ENCODE results near the gene RXRA. TPM values are rescaled to one million over a fixed set of nuclear protein-coding genes. Genes with fewer than 3 reads are reported as not detected.

The RXRA gene
- total RNA-seq, 1 experiment from 2014 or later = 40.5 TPM

DNA sequence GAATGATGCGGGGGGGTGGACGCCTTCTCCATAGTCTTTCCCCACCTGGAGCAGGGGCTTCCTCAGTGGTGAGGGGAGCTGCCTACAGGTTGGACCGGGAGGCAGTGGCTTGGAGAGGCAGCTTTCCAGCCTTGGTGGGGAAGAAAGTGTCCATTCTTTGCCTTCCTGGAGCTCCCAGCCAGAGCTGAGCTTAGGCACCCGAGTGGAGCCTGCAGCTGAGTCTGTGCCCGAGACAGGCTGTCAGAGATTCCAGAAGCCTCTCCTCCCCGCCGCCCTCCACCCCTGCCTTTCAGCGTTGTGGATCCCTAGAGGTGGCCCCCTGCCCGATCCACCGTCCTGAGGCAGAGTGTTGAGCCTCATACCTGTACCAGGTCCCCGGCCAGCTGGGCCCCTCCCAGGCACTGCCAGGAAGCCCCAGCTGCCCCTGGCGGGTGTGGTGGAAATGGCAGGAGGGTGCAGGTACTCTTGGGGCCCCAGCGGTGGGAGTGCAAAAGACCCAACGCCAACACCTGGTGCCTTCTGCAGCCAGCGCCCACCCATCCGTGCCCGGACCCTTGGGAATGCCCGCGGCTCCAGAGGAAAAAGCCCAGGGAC lies 112.0 kb downstream of the RXRA start:
- no peak overlapping the region for H3K4me3 ChIP-seq
- no peak for DNase-seq
- no peaks in the 10 kb centered on the region for H3K27me3 ChIP-seq
- H3K36me3 ChIP-seq = peaks cover 29% of the 10 kb centered on the region
- H3K9me3 ChIP-seq = no peaks in the 10 kb centered on the region

DNA sequence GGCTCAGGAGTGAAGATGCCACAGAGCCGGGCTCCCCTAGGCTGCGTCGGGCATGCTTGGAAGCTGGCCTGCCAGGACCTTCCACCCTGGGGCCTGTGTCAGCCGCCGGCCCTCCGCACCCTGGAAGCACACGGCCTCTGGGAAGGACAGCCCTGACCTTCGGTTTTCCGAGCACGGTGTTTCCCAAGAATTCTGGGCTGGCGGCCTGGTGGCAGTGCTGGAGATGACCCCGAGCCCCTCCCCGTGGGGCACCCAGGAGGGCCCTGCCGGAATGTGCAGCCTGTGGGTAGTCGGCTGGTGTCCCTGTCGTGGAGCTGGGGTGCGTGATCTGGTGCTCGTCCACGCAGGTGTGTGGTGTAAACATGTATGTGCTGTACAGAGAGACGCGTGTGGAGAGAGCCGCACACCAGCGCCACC lies 113.1 kb downstream of the RXRA start:
- H3K9me3 ChIP-seq = no peaks in the 10 kb centered on the region
- H3K27me3 ChIP-seq = no peaks in the 10 kb centered on the region
- H3K4me3 ChIP-seq = no peak overlapping the region
- no peak for DNase-seq
- H3K36me3 ChIP-seq = peaks cover 20% of the 10 kb centered on the region

DNA sequence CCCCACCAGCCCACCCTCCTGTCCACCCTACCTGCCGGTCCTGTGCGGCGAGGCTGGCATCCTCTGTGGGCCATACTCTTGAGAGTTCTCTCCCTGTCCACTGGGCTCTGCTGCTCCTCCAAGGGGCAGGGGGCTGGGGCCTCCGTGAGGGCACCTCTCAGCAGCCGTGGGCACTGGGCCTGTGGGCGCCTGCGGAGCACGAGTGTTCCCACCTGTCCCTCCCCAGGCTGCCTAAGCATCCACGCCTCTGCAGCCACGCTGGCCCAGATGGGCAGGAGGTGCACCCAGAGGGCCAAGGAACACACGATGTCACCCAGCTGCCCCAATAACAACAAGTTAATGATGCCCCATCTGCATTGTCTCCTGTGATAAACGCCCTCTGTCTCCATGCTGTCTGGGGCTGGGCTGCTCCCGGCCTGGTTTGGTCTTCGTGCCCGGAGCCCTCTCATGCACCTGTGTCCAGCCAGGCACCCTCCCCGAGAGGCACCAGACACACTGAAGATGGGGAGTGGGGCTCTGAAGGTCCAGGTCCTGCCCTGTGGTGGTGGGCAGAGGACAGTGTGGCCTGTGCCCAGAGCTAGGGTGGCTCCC lies 114.5 kb downstream of the RXRA start:
- H3K4me3 ChIP-seq = no peak overlapping the region
- no peaks in the 10 kb centered on the region for H3K27me3 ChIP-seq
- no peaks in the 10 kb centered on the region for H3K9me3 ChIP-seq
- DNase-seq = no peak
- peaks cover 16% of the 10 kb centered on the region for H3K36me3 ChIP-seq

DNA sequence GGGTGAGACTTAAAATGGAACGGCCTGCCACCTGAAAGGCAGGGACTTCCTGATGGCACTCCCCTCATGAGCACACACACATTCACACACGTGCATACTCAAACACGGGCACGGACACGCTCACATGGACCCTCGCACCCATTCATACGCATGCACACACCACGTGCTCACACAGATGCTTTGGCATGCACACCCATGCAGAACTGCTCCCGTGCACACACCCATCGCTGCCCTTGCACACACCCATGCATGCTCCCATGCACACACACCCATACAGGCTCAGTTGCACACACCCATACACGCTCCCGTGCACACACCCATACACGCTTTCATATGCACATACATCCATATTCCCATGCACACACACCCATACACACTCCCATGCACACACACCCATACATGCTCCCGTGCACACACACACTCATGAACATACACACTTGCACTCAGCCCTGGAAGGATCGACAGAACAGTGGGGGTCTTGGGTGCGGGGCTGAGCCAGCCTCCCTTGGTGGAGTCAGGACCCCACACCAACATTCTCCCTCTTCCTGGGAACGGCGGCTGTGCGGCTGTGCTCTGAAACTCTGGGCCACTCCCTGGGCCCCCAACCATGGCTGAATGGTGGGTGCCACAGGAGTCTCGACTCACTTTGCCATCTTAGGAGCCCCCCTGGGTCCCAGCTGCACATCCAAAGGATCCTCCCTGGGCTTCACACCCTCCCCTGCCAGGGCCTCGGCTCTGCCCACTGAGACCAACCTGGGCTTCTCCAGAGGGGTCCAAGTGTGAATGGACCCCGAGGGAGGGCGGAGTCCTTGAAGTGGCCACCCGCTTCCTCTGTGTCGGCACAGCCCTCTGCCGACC lies 115.2 kb downstream of the RXRA start:
- no peak overlapping the region for H3K4me3 ChIP-seq
- peaks cover 9% of the 10 kb centered on the region for H3K36me3 ChIP-seq
- no peaks in the 10 kb centered on the region for H3K9me3 ChIP-seq
- no peaks in the 10 kb centered on the region for H3K27me3 ChIP-seq
- DNase-seq = no peak

DNA sequence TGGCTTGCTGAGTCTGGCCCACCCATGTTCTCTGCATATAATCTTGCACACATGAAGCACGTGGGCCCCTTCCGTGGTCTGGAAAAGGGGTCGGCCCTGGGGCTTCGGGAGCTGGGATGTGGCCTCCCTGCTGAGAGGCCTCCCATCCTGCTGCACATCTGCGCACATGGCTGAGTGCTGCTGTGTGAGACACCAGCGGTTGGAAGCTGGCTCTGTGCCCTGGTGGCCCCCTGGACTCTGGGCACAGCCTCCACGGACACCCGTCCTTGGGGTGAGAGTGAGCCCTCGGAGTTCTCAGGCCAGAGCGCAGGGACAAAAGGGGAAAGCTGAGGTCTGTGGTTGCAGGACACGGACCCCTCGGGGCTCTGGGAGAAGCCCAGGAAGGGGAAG lies 115.8 kb downstream of the RXRA start:
- no peaks in the 10 kb centered on the region for H3K27me3 ChIP-seq
- no peak overlapping the region for H3K4me3 ChIP-seq
- peaks cover 3% of the 10 kb centered on the region for H3K36me3 ChIP-seq
- no peaks in the 10 kb centered on the region for H3K9me3 ChIP-seq
- no peak for DNase-seq

DNA sequence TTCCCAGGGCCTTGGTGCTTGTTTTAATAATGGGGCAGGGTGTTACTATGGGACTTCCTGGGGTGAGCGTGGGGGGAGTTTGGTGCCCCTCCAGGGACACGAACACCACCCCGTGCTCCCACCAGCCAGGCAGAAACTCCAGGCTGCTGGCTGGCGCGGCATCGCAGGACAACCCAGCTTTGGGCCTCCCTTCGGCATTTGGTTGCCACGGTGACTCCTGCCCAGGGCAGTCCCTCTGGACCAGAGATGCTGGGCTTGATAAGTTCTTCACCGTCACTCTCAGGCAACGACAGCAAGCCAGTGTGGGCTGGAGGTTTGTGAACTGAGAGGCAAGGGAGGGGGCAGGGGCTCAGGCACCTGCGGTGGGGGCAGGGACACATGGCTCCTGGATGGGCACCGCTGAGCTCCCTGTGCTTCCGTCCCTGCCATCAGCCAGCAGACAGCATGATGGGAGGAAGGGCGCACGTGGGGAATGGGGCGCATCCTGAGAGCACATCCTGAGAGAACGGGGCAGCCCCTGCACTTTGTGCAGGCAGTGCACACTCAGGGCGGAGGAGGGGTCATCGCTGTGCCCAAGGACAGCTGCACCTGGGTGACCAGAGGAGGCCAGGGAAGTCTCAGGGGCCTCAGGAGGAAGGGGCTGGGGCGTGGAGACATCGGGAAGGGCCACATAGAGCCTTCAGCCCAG lies 116.4 kb downstream of the RXRA start:
- Histone ChIP-seq H3K36me3 (no peaks in the 10 kb centered on the region; the same call in 1 of the 2 replicates), H3K4me3 (no peak overlapping the region), H3K9me3 (no peaks in the 10 kb centered on the region; the same call in 1 of the 2 replicates), H3K27me3 (no peaks in the 10 kb centered on the region)
- no peak for DNase-seq

DNA sequence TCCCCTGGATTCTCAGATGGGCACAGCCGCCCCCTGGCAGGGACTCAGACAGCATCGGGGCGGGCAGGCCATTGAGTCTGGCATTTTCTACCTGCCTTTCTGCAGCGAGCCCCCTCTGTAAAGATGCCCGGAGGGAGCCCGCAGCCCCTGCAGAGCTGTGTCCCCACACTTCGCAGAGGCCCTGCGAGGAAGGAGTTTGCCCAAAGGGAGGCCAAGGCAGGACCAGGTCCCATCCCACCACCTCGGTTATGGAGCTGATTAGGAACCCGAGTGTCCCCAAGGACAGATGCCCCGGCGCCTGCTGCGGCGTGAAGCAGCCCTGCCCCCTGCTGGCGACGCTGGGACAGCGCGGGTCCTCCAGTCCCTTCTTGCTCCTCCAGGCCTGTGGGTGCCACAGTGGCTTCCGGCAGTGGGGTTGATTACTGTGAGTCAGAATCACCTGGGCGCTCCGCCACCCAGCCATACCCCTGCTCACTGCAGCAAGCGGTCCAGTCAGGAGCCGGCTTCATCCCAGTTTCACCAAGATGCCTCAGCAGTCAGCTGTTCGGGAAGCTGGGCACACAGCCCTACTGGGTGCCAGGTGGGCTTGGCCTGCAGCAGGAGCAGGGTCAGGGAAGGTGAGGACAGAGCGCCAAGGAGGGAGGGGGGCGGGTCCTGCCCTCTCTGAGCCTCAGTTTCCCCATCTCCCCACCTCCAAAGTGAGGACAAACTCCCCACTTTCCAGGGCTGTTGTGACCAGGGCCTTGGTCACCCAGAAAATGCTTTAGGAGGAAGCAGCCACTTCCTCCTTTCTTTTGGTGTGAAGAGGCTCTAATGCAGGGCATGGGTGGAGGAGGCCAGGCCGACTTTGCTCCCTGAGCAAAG lies 117.2 kb downstream of the RXRA start:
- H3K36me3 ChIP-seq = no peaks in the 10 kb centered on the region
- no peaks in the 10 kb centered on the region for H3K27me3 ChIP-seq
- H3K9me3 ChIP-seq = no peaks in the 10 kb centered on the region; the same call in 1 of the 2 replicates
- no peak overlapping the region for H3K4me3 ChIP-seq
- peak; percentile 95 for DNase-seq

DNA sequence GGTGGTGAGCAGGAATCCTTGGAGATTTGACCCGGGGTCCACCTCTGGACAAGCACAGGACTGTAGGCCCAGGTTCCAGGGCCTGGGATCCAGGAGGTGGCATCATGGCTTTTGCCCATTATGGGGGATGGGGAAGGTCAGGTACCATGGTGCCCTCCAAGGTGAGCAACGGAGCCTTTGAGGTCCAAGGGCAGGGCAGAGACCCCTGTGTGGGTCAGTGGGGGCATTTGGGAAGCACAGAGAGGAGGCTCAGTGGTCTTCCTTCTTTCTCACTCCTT lies 117.7 kb downstream of the RXRA start:
- Histone ChIP-seq H3K36me3 (no peaks in the 10 kb centered on the region), H3K9me3 (peaks cover 5% of the 10 kb centered on the region), H3K27me3 (no peaks in the 10 kb centered on the region), H3K4me3 (no peak overlapping the region)
- no peak for DNase-seq

DNA sequence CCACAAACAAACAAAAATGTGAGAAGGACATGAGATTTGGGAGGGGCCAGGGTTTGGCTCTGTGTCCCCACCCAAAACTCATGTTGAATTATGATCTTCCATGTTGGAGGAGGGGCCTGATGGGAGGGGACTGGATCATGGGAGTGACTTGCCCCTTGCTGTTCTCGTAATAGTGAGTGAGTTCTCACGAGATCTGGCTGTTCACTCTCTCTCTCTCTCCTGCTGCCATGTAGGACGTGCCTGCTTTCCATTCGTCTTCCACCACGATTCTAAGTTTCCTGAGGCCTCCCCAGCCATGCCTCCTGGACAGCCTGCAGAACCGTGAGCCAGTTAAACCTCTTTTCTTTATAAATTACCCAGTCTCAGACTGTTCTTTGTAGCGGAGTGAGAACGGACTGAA lies 118.7 kb downstream of the RXRA start:
- DNase-seq = no peak
- H3K9me3 ChIP-seq = peaks cover 9% of the 10 kb centered on the region
- H3K36me3 ChIP-seq = no peaks in the 10 kb centered on the region
- no peaks in the 10 kb centered on the region for H3K27me3 ChIP-seq
- H3K4me3 ChIP-seq = no peak overlapping the region

DNA sequence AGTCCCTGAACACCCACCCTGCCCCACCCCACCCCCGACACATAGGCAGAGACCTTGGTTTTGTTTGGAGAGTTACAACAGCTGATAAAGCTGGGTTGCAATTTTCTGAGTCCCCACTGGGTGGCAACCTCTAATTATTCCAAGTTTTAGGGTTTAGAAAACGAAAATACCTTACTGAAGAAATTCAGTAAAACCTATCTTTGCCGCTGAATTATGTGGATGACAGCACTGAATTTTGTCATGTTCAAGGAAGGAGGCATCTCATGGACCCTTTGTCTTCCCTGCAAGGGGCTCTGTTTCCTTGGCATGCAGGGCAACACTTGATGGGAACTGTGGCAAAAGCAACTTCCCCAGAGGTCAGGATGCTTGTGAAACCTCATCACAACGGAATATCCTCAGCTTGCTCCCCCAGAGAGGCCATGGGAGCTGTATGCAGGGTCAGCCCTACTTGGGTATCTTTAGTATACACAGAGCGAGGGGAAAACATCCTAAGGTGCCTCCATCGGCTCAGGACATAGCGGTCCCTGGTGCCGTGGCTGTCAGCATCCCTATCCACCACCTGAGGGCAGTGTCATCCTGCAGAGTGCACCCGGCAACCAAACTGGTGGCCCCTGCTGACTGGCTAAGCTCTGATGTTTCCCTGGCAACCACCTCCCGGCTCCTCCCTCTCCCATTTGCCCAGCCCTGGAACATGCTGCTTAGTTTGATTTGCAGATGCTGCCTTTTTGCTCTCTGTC lies 123.1 kb downstream of the RXRA start:
- Histone ChIP-seq H3K36me3 (no peaks in the 10 kb centered on the region), H3K27me3 (no peaks in the 10 kb centered on the region), H3K4me3 (no peak overlapping the region), H3K9me3 (peaks cover 9% of the 10 kb centered on the region)
- peak; percentile 88 for DNase-seq

DNA sequence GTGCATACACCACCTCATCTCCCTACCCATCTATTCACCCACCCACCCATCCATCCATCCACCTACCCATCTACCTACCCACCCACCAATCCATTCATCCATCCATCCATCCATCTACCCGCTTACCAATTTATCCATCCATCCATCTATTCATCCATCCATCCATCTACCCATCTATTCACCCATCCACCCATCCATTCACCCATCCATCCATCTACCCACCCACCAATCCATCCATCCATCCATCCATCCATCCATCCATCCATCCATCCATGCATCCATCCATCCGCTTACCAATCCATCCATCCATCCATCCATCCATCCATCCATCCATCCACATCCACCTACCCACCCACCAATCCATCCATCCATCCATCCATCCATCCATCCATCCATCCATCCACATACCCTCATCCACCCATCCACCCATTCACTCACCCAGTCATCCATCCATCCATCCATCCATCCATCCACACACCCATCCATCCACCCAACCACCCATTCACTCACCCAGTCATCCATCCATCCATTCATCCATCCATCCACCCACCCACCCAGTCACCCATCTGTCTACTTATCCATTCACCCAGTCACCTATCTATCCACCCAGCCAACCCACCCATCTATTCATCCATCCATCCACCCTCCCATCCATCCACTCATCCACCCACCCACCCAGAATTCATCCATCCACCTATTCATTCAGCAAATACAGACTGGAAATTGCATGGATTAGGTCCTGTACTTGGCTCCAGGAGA lies 125.6 kb downstream of the RXRA start:
- no peak overlapping the region for H3K4me3 ChIP-seq
- DNase-seq = no peak
- no peaks in the 10 kb centered on the region for H3K27me3 ChIP-seq
- no peaks in the 10 kb centered on the region for H3K36me3 ChIP-seq
- H3K9me3 ChIP-seq = peaks cover 9% of the 10 kb centered on the region

DNA sequence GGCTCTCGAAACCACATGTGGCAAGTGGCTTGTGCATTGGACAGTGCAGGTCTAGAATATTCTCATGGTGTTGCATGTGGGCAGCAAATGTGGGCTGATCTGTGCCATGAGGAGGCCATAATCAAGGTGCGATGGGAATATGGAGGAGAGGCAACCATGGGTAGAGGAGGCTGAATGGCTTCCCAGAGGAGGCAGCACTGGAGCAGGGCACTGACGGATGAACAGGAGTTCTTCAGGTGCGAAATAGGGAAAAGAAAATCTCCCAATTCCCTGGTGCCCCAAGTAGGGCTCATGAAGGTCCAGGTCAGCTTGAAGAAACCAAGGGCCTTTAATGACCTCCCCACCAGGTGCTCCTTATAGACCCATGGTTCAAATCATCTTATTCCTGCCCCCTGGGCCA lies 126.5 kb downstream of the RXRA start:
- Histone ChIP-seq H3K9me3 (peaks cover 9% of the 10 kb centered on the region), H3K27me3 (no peaks in the 10 kb centered on the region), H3K36me3 (no peaks in the 10 kb centered on the region), H3K4me3 (no peak overlapping the region)
- no peak for DNase-seq

DNA sequence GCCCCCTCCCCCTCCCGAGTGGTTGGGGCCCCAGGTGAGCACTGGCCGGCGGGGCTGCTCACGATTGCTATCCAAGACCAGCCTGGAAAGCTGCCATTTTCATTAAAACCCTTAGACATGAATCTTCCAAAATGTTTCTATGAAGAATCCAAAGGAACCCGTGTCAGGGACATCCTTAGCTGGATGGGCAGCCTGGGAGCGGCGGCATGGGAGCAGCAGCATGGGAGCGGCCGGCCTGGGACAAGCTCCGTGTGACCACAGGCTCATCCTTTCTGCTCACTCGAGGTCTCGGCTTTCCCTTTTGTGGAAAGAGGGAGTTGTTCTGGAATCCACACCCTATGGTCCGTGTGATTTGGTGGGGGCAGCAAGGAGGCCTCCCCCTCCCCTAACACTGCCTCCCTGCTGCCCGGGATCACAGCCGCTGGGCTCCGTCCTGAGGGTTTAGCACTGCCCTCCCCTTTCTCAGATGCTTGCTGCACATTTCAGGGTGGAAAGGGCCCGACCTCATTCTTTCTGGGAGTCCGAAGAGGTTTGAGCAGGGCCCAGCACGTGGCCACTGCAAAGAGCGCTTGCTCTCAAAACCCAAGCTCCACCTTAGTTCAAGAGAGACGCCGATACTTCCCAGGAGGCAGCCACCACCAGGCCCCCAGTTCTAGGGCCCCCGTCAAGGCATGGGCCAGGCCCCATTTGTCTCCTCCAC lies 127.7 kb downstream of the RXRA start:
- no peaks in the 10 kb centered on the region for H3K27me3 ChIP-seq
- no peak for DNase-seq
- H3K4me3 ChIP-seq = no peak overlapping the region
- no peaks in the 10 kb centered on the region for H3K36me3 ChIP-seq
- H3K9me3 ChIP-seq = peaks cover 5% of the 10 kb centered on the region

DNA sequence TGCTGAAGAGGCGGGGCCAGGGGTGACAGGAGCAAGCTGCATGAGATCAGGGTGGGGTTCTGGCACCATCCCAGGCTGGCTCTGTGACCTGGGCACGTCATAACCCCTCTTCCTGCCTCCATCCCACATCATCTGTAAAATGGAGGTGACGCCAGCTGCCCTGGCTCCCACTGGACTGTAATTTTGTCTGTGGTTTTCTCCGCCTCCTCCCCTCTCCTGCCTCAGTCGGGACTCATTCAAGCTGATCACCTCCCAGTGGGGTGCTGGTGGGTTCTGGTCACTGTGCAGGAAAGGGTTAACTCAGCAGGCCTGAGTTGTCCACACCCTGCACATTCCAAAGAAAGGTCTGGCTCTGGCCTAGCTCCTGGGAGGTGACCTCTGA lies 128.2 kb downstream of the RXRA start:
- H3K27me3 ChIP-seq = no peaks in the 10 kb centered on the region
- H3K36me3 ChIP-seq = no peaks in the 10 kb centered on the region
- DNase-seq = no peak

DNA sequence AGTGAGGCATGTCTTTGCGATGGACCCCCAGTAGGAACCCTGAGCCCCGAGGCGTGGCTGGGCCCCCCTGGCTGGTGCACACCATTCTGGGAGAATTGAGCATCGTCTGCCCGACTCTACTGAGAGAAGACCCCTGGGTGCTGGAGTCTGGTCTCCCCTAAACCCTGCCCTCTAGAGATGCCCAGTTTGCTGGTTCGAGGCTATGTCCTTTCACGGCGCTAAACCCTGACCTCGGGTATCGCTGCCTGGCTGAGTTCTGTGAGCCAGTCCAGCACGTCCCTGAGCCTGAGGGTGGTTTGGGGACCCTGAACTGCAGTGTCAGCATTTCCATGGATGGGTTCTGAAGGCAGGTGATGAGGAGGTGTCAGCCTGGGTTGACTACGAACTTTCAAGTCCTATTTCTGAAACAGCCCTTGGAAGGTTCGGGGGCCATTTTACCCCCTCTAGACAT lies 128.8 kb downstream of the RXRA start:
- H3K9me3 ChIP-seq = no peaks in the 10 kb centered on the region
- no peak overlapping the region for H3K4me3 ChIP-seq
- no peaks in the 10 kb centered on the region for H3K27me3 ChIP-seq
- H3K36me3 ChIP-seq = no peaks in the 10 kb centered on the region
- DNase-seq = no peak

More for the DNA sequence above, 128.2 kb downstream of the RXRA start:
- Histone ChIP-seq H3K9me3 (no peaks in the 10 kb centered on the region), H3K4me3 (no peak overlapping the region)
